Transverse colon (tissue), 3 donors: ENCODE results near the gene KDF1.

Experiments
- CTCF ChIP-seq, 5 experiments: fragments of 200-600 bp in 3 of 5; fragments of 450-650 bp in 2 of 5; sonication (generic) in 3 of 5; IDR thresholded peaks; 1 replicate in 2 of 5; 2 replicates in 3 of 5; pipeline ENCODE4 v1.5.1; 2016 to 2017; ENCODE audit warnings: antibody characterized with exemption in 5 of 5, inconsistent platforms in 3 of 5, mild to moderate bottlenecking in 2 of 5, moderate library complexity in 1 of 5
- EP300 ChIP-seq: sonication (generic); formaldehyde crosslinking; IDR thresholded peaks from one replicate; pipeline ENCODE4 v1.6.1; 2017; ENCODE audit warnings: antibody characterized with exemption, low read depth

- TF ChIP-seq CTCF (IDR thresholded peaks at IDR 0.05) (peak in 2 of 5 experiments; percentile 34 to 50), EP300 (no peak)
Observed at GRCh38 chr1:26945728-26946127, 14.5 kb downstream of the KDF1 start.
